DND-41 (cell line): ENCODE measurements around the gene EPX.

ENCODE experiments used
- ATAC-seq: fragments of 200-7000 bp; cut with Tn5 transposase; 3 replicates; pipeline ENCODE4 v1.9.1; 2021; ENCODE audit warnings: low read depth; ENCODE audit not compliant: insufficient read depth
- DNase-seq: peaks from one replicate; pipeline ENCODE4 v3.0.0-alpha.2; 2020
- H2AFZ ChIP-seq: 2 replicates; pipeline ENCODE4 v1.6.0; 2012; ENCODE audit warnings: low read depth, low read length
- H3K27ac ChIP-seq: 2 replicates; pipeline ENCODE4 v1.5.1; 2012; ENCODE audit warnings: low read length, inconsistent platforms
- H3K27me3 ChIP-seq: fragments of 200-600 bp; sonication (generic); 2 replicates; pipeline ENCODE4 v1.6.0; 2012; ENCODE audit warnings: low read length, mild to moderate bottlenecking, inconsistent platforms; ENCODE audit not compliant: insufficient read depth, poor library complexity
- H3K36me3 ChIP-seq: 2 replicates; pipeline ENCODE4 v1.5.1; 2012; ENCODE audit warnings: low read length, inconsistent platforms; ENCODE audit not compliant: insufficient read depth
- H3K4me1 ChIP-seq: 2 replicates; pipeline ENCODE4 v1.5.1; 2012; ENCODE audit warnings: mild to moderate bottlenecking, low read length; ENCODE audit not compliant: insufficient read depth
- H3K4me2 ChIP-seq: 2 replicates; pipeline ENCODE4 v1.6.0; 2012; ENCODE audit warnings: mild to moderate bottlenecking, moderate library complexity, low read length, inconsistent platforms; ENCODE audit not compliant: insufficient read depth
- H3K4me3 ChIP-seq, 2 experiments: fragments of 200-600 bp in 1 of 2; shearing (Covaris generic) in 1 of 2; 2 replicates each; pipeline ENCODE4 v1.5.1; 2012 to 2016; ENCODE audit warnings: inconsistent platforms in 2 of 2, low read length in 2 of 2, mild to moderate bottlenecking in 2 of 2, low read depth in 1 of 2, moderate library complexity in 1 of 2
- H3K79me2 ChIP-seq: 2 replicates; pipeline ENCODE4 v1.6.0; 2012; ENCODE audit warnings: low read length, inconsistent platforms; ENCODE audit not compliant: insufficient read depth
- H3K9ac ChIP-seq: 2 replicates; pipeline ENCODE4 v1.6.0; 2012; ENCODE audit warnings: low read depth, mild to moderate bottlenecking, inconsistent platforms, low read length, moderate library complexity
- H3K9me3 ChIP-seq: 2 replicates; pipeline ENCODE4 v1.5.1; 2012; ENCODE audit warnings: low read length, moderate library complexity, mild to moderate bottlenecking, inconsistent platforms; ENCODE audit not compliant: insufficient read depth, severe bottlenecking
- H4K20me1 ChIP-seq: 2 replicates; pipeline ENCODE4 v1.6.0; 2012; ENCODE audit warnings: low read length; ENCODE audit not compliant: insufficient read depth
- EZH2 ChIP-seq: IDR thresholded peaks from 3 replicates; pipeline ENCODE4 v1.6.1; 2012; ENCODE audit warnings: borderline replicate concordance, low read depth, mild to moderate bottlenecking, moderate library complexity, low read length, inconsistent platforms; ENCODE audit not compliant: severe bottlenecking
- TF ChIP-seq, protein P1 (sequence below): IDR thresholded peaks from 2 replicates; pipeline ENCODE4 v1.5.1; 2012; ENCODE audit warnings: borderline replicate concordance, low read length, moderate library complexity, mild to moderate bottlenecking; ENCODE audit not compliant: poor library complexity, severe bottlenecking; ENCODE audit errors: extremely low read depth

The EPX gene

GRCh38 chr17:58172369-58173071, 20.0 kb upstream of the EPX start:
- Histone ChIP-seq H4K20me1 (peaks cover 7% of the 10 kb centered on the region), H3K27me3 (peaks cover 20% of the 10 kb centered on the region), H3K4me1 (no peaks in the 10 kb centered on the region), H3K9me3 (no peaks in the 10 kb centered on the region), H3K4me3 (no peak overlapping the region), H3K27ac (no peak overlapping the region), H3K79me2 (no peaks in the 10 kb centered on the region), H3K9ac (no peak overlapping the region), H2AFZ (no peak overlapping the region), H3K4me2 (no peak overlapping the region), H3K36me3 (no peaks in the 10 kb centered on the region)
- TF ChIP-seq, protein P1, sequence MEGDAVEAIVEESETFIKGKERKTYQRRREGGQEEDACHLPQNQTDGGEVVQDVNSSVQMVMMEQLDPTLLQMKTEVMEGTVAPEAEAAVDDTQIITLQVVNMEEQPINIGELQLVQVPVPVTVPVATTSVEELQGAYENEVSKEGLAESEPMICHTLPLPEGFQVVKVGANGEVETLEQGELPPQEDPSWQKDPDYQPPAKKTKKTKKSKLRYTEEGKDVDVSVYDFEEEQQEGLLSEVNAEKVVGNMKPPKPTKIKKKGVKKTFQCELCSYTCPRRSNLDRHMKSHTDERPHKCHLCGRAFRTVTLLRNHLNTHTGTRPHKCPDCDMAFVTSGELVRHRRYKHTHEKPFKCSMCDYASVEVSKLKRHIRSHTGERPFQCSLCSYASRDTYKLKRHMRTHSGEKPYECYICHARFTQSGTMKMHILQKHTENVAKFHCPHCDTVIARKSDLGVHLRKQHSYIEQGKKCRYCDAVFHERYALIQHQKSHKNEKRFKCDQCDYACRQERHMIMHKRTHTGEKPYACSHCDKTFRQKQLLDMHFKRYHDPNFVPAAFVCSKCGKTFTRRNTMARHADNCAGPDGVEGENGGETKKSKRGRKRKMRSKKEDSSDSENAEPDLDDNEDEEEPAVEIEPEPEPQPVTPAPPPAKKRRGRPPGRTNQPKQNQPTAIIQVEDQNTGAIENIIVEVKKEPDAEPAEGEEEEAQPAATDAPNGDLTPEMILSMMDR, result peak; percentile 72
- TF ChIP-seq EZH2, result no peak
- DNase-seq (peak; percentile 43), ATAC-seq (peak; percentile 77; the same call in 2 of the 3 replicates)

DNA sequence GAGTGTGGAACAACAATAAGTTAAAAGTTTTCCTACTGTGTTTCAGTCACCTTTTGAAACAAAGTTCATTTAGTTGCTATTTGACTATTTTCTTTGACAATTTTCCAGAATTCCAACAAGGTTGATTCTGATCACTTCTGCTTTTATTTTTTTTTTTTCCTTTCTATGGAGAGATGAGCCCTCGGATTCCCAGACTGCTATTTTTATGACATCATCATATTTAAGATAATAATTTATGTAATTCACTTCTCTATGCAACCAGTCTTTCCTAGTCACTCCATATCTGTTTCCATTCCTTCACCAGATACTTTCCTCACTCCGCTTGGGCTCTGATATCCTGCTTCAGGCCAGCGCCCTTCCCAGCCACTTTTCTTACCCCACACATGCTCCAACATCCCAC, 17.7 kb upstream of the EPX start:
- Histone ChIP-seq H3K36me3 (no peaks in the 10 kb centered on the region), H3K9ac (no peak overlapping the region), H3K4me2 (no peak overlapping the region), H3K27me3 (peaks cover 20% of the 10 kb centered on the region), H3K4me1 (no peaks in the 10 kb centered on the region), H2AFZ (no peak overlapping the region), H3K27ac (no peak overlapping the region), H3K79me2 (no peaks in the 10 kb centered on the region), H3K4me3 (no peak overlapping the region), H3K9me3 (no peaks in the 10 kb centered on the region), H4K20me1 (peaks cover 7% of the 10 kb centered on the region)
- TF ChIP-seq EZH2, result no peak
- TF ChIP-seq, protein P1, result no peak
- ATAC-seq (no peak), DNase-seq (no peak)

DNA sequence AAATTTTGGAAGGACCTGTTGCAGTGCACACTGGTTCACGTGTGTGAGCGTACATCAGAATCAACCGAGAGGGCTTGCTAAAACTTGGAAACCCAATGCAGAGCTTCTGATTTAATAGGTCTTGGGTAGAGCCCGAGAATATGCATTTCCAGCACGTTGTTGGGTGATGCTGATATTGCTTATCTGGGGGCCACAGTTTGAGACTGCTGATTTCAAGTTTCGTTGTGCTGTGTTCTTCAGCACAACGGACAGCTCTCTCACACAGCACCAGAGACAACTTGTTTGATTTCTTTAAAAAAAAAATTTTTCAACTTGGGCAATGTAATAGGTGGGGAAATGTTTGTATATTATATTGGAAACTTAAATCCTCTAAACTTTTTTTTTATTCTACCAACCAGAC, 16.3 kb upstream of the EPX start:
- H3K4me1 ChIP-seq, result no peaks in the 10 kb centered on the region
- no peaks in the 10 kb centered on the region for H3K79me2 ChIP-seq
- no peak overlapping the region for H3K4me3 ChIP-seq
- no peak overlapping the region for H2AFZ ChIP-seq
- H3K4me2 ChIP-seq, result no peak overlapping the region
- TF ChIP-seq, protein P1, result no peak
- TF ChIP-seq EZH2, result no peak
- ATAC-seq (0 out of 3 replicates have a peak, but pooled peaks have one; percentile 44), DNase-seq (peak; percentile 24)
- H3K9ac ChIP-seq, result no peak overlapping the region
- H3K36me3 ChIP-seq, result no peaks in the 10 kb centered on the region
- no peak overlapping the region for H3K27ac ChIP-seq
- peaks cover 11% of the 10 kb centered on the region for H3K27me3 ChIP-seq
- no peaks in the 10 kb centered on the region for H3K9me3 ChIP-seq
- peaks cover 4% of the 10 kb centered on the region for H4K20me1 ChIP-seq

DNA sequence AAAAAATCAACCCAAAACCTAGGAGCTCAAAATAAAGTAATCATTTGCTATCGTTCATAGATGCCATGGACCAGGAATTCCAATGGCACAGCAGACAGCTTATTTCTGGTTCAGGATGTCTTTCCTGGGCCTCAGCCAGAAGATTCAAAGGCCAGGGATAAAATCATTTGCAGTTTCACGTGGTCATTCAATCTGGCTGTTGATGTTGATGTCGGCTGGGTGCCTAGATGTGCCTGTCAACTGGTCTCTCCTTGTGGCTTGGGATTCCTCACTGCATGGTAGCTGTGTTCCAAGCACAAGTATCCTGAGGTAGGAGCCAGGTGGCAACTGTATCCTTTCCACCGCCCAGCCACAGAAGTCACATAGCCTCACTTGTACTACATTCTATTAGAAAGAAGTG, 10.7 kb upstream of the EPX start:
- Histone ChIP-seq H3K36me3 (no peaks in the 10 kb centered on the region), H3K27me3 (no peaks in the 10 kb centered on the region)

More for the DNA sequence above, 10.7 kb upstream of the EPX start:
- DNase-seq (no peak), ATAC-seq (no peak)
- no peak overlapping the region for H3K9ac ChIP-seq
- no peak overlapping the region for H3K4me2 ChIP-seq
- no peak overlapping the region for H3K27ac ChIP-seq
- H3K4me1 ChIP-seq, result no peaks in the 10 kb centered on the region
- TF ChIP-seq, protein P1, result no peak
- TF ChIP-seq EZH2, result no peak
- H2AFZ ChIP-seq, result no peak overlapping the region
- H4K20me1 ChIP-seq, result peaks cover 6% of the 10 kb centered on the region
- H3K4me3 ChIP-seq, result no peak overlapping the region
- H3K9me3 ChIP-seq, result no peaks in the 10 kb centered on the region
- no peaks in the 10 kb centered on the region for H3K79me2 ChIP-seq
